Activated CD8-positive, alpha-beta T cell treated with anti-CD3 and anti-CD28 coated beads, Interleukin-2, amount 10 ng/mL, durations not matched to agents 7 days and 5 days (primary cell): ENCODE results near the gene GPX2. TPM values are rescaled to one million over a fixed set of nuclear protein-coding genes. Genes with fewer than 3 reads are reported as not detected.
A peak's percentile ranks its signal among the peaks of the same experiment; 100 is the strongest.

Experiments used
- ATAC-seq: fragments of 150-1000 bp; cut with Tn5 transposase; one replicate; pipeline ENCODE4 v1.10.0; 2021; ENCODE audit warnings: moderate library complexity
- CTCF ChIA-PET: fragments of 350-600 bp; sonication (Branson Sonifier 250); formaldehyde crosslinking; loops from one replicate; lab custom pipeline; 2021; ENCODE audit warnings: antibody characterized with exemption; lab: Charles Lee
- POLR2A ChIA-PET: fragments of 350-600 bp; sonication (Branson Sonifier 250); formaldehyde crosslinking; loops from one replicate; lab custom pipeline; 2021; ENCODE audit warnings: antibody characterized with exemption; lab: Charles Lee
- DNase-seq: peaks from one replicate; pipeline ENCODE4 v3.0.0-alpha.2; 2020
- H3K27ac Mint-ChIP-seq: one replicate; pipeline ENCODE4 v1.8.0; 2021; ENCODE audit warnings: mild to moderate bottlenecking, mixed read lengths
- H3K27me3 Mint-ChIP-seq: one replicate; pipeline ENCODE4 v1.8.0; 2021; ENCODE audit warnings: low read depth, mixed read lengths
- H3K36me3 Mint-ChIP-seq: one replicate; pipeline ENCODE4 v1.8.0; 2021; ENCODE audit warnings: low read depth, mixed read lengths
- H3K4me1 Mint-ChIP-seq: one replicate; pipeline ENCODE4 v1.8.0; 2021; ENCODE audit warnings: low read depth, mixed read lengths
- H3K4me3 Mint-ChIP-seq: one replicate; pipeline ENCODE4 v1.8.0; 2021; ENCODE audit warnings: mild to moderate bottlenecking, mixed read lengths
- H3K9me3 Mint-ChIP-seq: one replicate; pipeline ENCODE4 v1.8.0; 2022; ENCODE audit warnings: mixed read lengths; ENCODE audit not compliant: insufficient read depth
- total RNA-seq, 2 experiments: library from RNA; stranded (reverse); gene quantifications; one replicate each; pipeline ENCODE4 v1.2.3, GENCODE V29; 2021

GPX2 gene
- total RNA-seq, 2 experiments from 2014 or later = not detected

- no peaks in the 10 kb centered on the region for H3K9me3 Mint-ChIP-seq
- peak within 1 kb of the TSS; percentile 68 for H3K27ac Mint-ChIP-seq
- POLR2A ChIA-PET = no interaction called here
- DNase-seq = peak; percentile 37
- H3K36me3 Mint-ChIP-seq = no peaks in the 10 kb centered on the region
- H3K27me3 Mint-ChIP-seq = peaks cover 18% of the 10 kb centered on the region
- peak within 1 kb of the TSS; percentile 77 for H3K4me3 Mint-ChIP-seq
- peaks cover 12% of the 10 kb centered on the region for H3K4me1 Mint-ChIP-seq
- ATAC-seq = peak; percentile 84
- CTCF ChIA-PET = no interaction called here
Observed at GRCh38 chr14:64971943-64972791, 29.6 kb upstream of the GPX2 start, which contains the start of gene RAB15. RAB15 (minus strand) TSS chr14:64972336; CDS start chr14:64972076, 260 bp downstream.

- Mint-ChIP-seq H3K27ac (no peak overlapping the region), H3K9me3 (no peaks in the 10 kb centered on the region), H3K27me3 (peaks cover 16% of the 10 kb centered on the region), H3K4me3 (peak overlapping the region; percentile 62), H3K4me1 (peaks cover 12% of the 10 kb centered on the region), H3K36me3 (no peaks in the 10 kb centered on the region)
- no peak for DNase-seq
- ChIA-PET CTCF (interaction anchor here (0.9 to 1.4 kb wide), 2 partner anchors 15 to 147 kb away, joined by 3 to 4 read pairs; partner anchors contain the start of gene FNTB), POLR2A (interaction anchor here (1.0 kb wide), 1 partner anchor 57 kb away, joined by 3 read pairs; no protein-coding TSS in a partner anchor)
- no peak for ATAC-seq
Observed at GRCh38 chr14:64971491-64971942, 29.0 kb upstream of the GPX2 start.

- no peak overlapping the region for H3K27ac Mint-ChIP-seq
- no peak for ATAC-seq
- H3K9me3 Mint-ChIP-seq = no peaks in the 10 kb centered on the region
- peak overlapping the region; percentile 62 for H3K4me3 Mint-ChIP-seq
- peaks cover 12% of the 10 kb centered on the region for H3K4me1 Mint-ChIP-seq
- ChIA-PET CTCF (interaction anchor here (0.9 to 1.8 kb wide), 6 partner anchors 15 to 147 kb away, joined by 3 to 9 read pairs (median 4); partner anchors contain the start of gene FNTB), POLR2A (interaction anchor here (1.0 kb wide), 1 partner anchor 56 kb away, joined by 3 read pairs; no protein-coding TSS in a partner anchor)
- H3K27me3 Mint-ChIP-seq = peaks cover 12% of the 10 kb centered on the region
- no peak for DNase-seq
- H3K36me3 Mint-ChIP-seq = no peaks in the 10 kb centered on the region
Observed at GRCh38 chr14:64970776-64971477, 28.4 kb upstream of the GPX2 start.

GRCh38 chr14:64970041-64970440 lies 27.5 kb upstream of the GPX2 start:
- POLR2A ChIA-PET = no interaction called here
- Mint-ChIP-seq H3K27ac (no peak overlapping the region), H3K4me3 (no peak overlapping the region), H3K27me3 (peaks cover 11% of the 10 kb centered on the region), H3K4me1 (peaks cover 12% of the 10 kb centered on the region), H3K9me3 (no peaks in the 10 kb centered on the region), H3K36me3 (no peaks in the 10 kb centered on the region)
- DNase-seq (no peak), ATAC-seq (no peak)
- CTCF ChIA-PET = interaction anchor here (0.6 to 1.8 kb wide), 6 partner anchors 17 to 146 kb away, joined by 3 to 9 read pairs (median 4); partner anchors contain the start of gene FNTB

- Mint-ChIP-seq H3K36me3 (no peaks in the 10 kb centered on the region), H3K27ac (no peak overlapping the region), H3K9me3 (no peaks in the 10 kb centered on the region), H3K27me3 (peaks cover 11% of the 10 kb centered on the region), H3K4me3 (no peak overlapping the region), H3K4me1 (peaks cover 12% of the 10 kb centered on the region)
- ATAC-seq (no peak), DNase-seq (no peak)
- ChIA-PET CTCF (no interaction called here), POLR2A (interaction anchor here (0.8 kb wide), 1 partner anchor 43 kb away, joined by 3 read pairs; no protein-coding TSS in a partner anchor)
Observed at GRCh38 chr14:64968651-64969050, 26.1 kb upstream of the GPX2 start.

- Mint-ChIP-seq H3K4me1 (peaks cover 12% of the 10 kb centered on the region), H3K9me3 (no peaks in the 10 kb centered on the region), H3K4me3 (no peak overlapping the region), H3K27me3 (peaks cover 11% of the 10 kb centered on the region), H3K27ac (no peak overlapping the region), H3K36me3 (no peaks in the 10 kb centered on the region)
- CTCF ChIA-PET = no interaction called here
- ATAC-seq (no peak), DNase-seq (no peak)
- POLR2A ChIA-PET = interaction anchor here (0.8 kb wide), 1 partner anchor 43 kb away, joined by 3 read pairs; no protein-coding TSS in a partner anchor
Observed at GRCh38 chr14:64968167-64968566, 25.6 kb upstream of the GPX2 start.

- DNase-seq (no peak), ATAC-seq (no peak)
- no peaks in the 10 kb centered on the region for H3K36me3 Mint-ChIP-seq
- H3K27me3 Mint-ChIP-seq = peaks cover 11% of the 10 kb centered on the region
- H3K4me3 Mint-ChIP-seq = no peak overlapping the region
- no peak overlapping the region for H3K27ac Mint-ChIP-seq
- ChIA-PET POLR2A (interaction anchor here (1.0 kb wide), 1 partner anchor 21 kb away, joined by 4 read pairs; no protein-coding TSS in a partner anchor), CTCF (no interaction called here)
- no peaks in the 10 kb centered on the region for H3K9me3 Mint-ChIP-seq
- H3K4me1 Mint-ChIP-seq = peaks cover 6% of the 10 kb centered on the region
Observed at GRCh38 chr14:64966976-64967375, 24.4 kb upstream of the GPX2 start.

GRCh38 chr14:64965356-64966000 lies 22.9 kb upstream of the GPX2 start:
- POLR2A ChIA-PET = no interaction called here

GRCh38 chr14:64963611-64964010 lies 21.1 kb upstream of the GPX2 start:
- peaks cover 7% of the 10 kb centered on the region for H3K4me1 Mint-ChIP-seq
- H3K27me3 Mint-ChIP-seq = no peaks in the 10 kb centered on the region
- ATAC-seq (no peak), DNase-seq (no peak)
- no peaks in the 10 kb centered on the region for H3K9me3 Mint-ChIP-seq
- CTCF ChIA-PET = no interaction called here
- H3K4me3 Mint-ChIP-seq = no peak overlapping the region
- POLR2A ChIA-PET = no interaction called here
- H3K27ac Mint-ChIP-seq = no peak overlapping the region
- H3K36me3 Mint-ChIP-seq = no peaks in the 10 kb centered on the region

More at GRCh38 chr14:64965356-64966000, 22.9 kb upstream of the GPX2 start:
- ATAC-seq (no peak), DNase-seq (no peak)
- Mint-ChIP-seq H3K9me3 (no peaks in the 10 kb centered on the region), H3K27me3 (peaks cover 4% of the 10 kb centered on the region), H3K4me3 (no peak overlapping the region), H3K36me3 (no peaks in the 10 kb centered on the region), H3K27ac (no peak overlapping the region), H3K4me1 (peaks cover 6% of the 10 kb centered on the region)
- CTCF ChIA-PET = interaction anchor here (1.2 kb wide), 1 partner anchor 10 kb away, joined by 3 read pairs; no protein-coding TSS in a partner anchor

GRCh38 chr14:64960762-64961276 lies 18.3 kb upstream of the GPX2 start:
- H3K4me1 Mint-ChIP-seq = peaks cover 7% of the 10 kb centered on the region
- CTCF ChIA-PET = interaction anchor here (0.6 to 1.5 kb wide), 2 partner anchors 24 to 1104 kb away, joined by 3 to 4 read pairs; no protein-coding TSS in a partner anchor
- DNase-seq = no peak

GRCh38 chr14:64958743-64959142 lies 16.2 kb upstream of the GPX2 start:
- Mint-ChIP-seq H3K4me3 (no peak overlapping the region), H3K27me3 (no peaks in the 10 kb centered on the region), H3K27ac (no peak overlapping the region), H3K36me3 (no peaks in the 10 kb centered on the region), H3K4me1 (peaks cover 7% of the 10 kb centered on the region), H3K9me3 (no peaks in the 10 kb centered on the region)
- DNase-seq (no peak), ATAC-seq (no peak)
- ChIA-PET POLR2A (interaction anchor here (1.1 kb wide), 1 partner anchor 22 kb away, joined by 3 read pairs; no protein-coding TSS in a partner anchor), CTCF (no interaction called here)

More at GRCh38 chr14:64960762-64961276, 18.3 kb upstream of the GPX2 start:
- Mint-ChIP-seq H3K27me3 (no peaks in the 10 kb centered on the region), H3K27ac (no peak overlapping the region), H3K36me3 (no peaks in the 10 kb centered on the region), H3K9me3 (no peaks in the 10 kb centered on the region), H3K4me3 (no peak overlapping the region)
- POLR2A ChIA-PET = no interaction called here
- ATAC-seq = no peak
